ENCODE data around the gene TSPAN18. TPM values are rescaled to one million over a fixed set of nuclear protein-coding genes. Genes with fewer than 3 reads are reported as not detected.

Gene TSPAN18
- total RNA-seq, 1 donor from 2014 or later = 52.8 TPM

GRCh38 chr11:44854086-44854485 lies 127.3 kb downstream of the TSPAN18 start:
- TF ChIP-seq CTCF (conservative IDR thresholded peaks at IDR 0.05) = no peak
- no peaks in the 10 kb centered on the region for H3K27me3 Mint-ChIP-seq
- H3K9me3 Mint-ChIP-seq = no peaks in the 10 kb centered on the region
- H3K4me1 Mint-ChIP-seq (ENCODE audit: unreplicated experiment) = peaks cover 47% of the 10 kb centered on the region
- H3K27ac Mint-ChIP-seq = peak overlapping the region; percentile 58
- no peaks in the 10 kb centered on the region for H3K36me3 Mint-ChIP-seq
- no peak overlapping the region for H3K4me3 Mint-ChIP-seq
- DNase-seq (ENCODE audit: extremely low spot score, unreplicated experiment) = no peak

DNA sequence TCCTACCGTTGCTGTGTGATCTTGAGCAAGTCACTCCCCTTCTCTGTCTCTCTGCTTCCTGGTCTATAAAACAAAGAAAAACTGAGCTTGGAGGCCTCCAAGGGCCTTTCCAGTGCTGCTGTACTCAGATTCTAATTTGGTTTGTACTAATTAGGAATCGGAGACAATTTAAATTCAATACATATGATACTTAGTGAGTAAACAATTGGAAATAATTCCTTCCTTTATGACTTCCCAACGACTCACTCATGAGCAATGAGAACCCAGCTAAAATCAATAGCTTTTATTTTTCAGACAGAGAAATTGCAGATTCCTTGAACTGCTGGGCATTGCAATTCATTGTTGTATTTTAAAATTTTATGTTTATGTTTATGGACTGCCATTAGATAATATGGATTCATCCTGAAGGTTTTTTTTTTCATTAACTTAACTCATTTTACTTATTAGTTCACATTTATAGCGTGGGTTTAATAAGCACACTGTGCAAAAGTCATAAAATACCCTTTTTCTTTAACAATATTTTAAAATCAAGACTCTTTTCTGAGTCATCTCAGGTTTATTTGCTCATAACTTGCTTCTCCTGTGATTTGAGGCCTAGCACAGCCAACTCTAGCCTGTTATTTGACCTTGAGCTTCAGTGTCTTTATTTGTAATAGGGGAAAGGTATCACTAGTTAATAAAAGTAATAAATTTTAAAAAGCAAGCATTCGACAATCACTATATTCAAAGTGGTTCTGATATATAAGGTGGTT lies 128.2 kb downstream of the TSPAN18 start:
- Mint-ChIP-seq H3K4me1 (ENCODE audit: unreplicated experiment) (peaks cover 47% of the 10 kb centered on the region), H3K4me3 (no peak overlapping the region), H3K27ac (peak overlapping the region; percentile 58), H3K27me3 (no peaks in the 10 kb centered on the region), H3K36me3 (no peaks in the 10 kb centered on the region), H3K9me3 (no peaks in the 10 kb centered on the region)
- DNase-seq (ENCODE audit: extremely low spot score, unreplicated experiment) = no peak
- TF ChIP-seq CTCF (conservative IDR thresholded peaks at IDR 0.05) = no peak

GRCh38 chr11:44855493-44855849 lies 128.7 kb downstream of the TSPAN18 start:
- Mint-ChIP-seq H3K9me3 (no peaks in the 10 kb centered on the region), H3K36me3 (peaks cover 3% of the 10 kb centered on the region), H3K27me3 (no peaks in the 10 kb centered on the region), H3K27ac (no peak overlapping the region), H3K4me1 (ENCODE audit: unreplicated experiment) (peaks cover 47% of the 10 kb centered on the region), H3K4me3 (no peak overlapping the region)
- no peak for TF ChIP-seq CTCF (conservative IDR thresholded peaks at IDR 0.05)
- DNase-seq (ENCODE audit: extremely low spot score, unreplicated experiment) = no peak

GRCh38 chr11:44857490-44858090 lies 130.8 kb downstream of the TSPAN18 start:
- Mint-ChIP-seq H3K27ac (peak overlapping the region; percentile 31), H3K36me3 (peaks cover 4% of the 10 kb centered on the region), H3K27me3 (no peaks in the 10 kb centered on the region), H3K9me3 (no peaks in the 10 kb centered on the region), H3K4me1 (ENCODE audit: unreplicated experiment) (peaks cover 48% of the 10 kb centered on the region), H3K4me3 (no peak overlapping the region)
- no peak for DNase-seq (ENCODE audit: extremely low spot score, unreplicated experiment)
- no peak for TF ChIP-seq CTCF (conservative IDR thresholded peaks at IDR 0.05)

DNA sequence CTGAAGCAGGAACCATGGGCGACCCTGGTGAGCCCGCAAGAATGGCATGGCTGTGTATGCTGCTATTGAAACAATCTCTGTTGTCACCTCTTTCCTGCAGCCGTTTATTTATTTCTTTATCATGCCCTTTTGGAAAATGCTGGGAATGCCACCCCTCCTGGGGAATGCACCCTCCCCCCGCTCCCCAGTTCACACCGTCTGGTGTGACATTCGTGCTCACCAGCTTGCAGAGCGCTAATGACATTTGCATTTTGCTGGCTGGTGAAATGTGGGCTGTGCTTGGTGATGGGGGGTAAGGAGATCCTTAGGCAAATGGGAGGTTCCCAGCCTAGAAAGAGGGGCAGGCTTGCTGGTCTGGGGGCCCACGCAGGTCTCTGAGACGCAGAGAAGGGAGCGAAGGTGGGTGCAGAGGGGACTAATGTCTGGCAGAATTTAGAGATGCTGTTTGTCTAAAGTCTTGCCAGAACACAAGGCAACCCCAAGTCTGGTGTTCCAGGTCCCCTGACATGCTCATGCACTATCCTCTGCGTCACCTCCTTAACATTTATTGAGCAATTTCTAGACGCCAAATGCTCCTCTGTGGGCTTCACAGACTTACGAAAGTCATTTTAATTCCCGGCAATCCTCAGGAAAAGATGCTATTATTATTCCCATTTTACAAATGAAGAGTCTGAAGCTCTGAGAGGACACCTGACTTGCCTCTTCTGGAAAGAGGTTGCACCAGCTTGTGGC lies 132.2 kb downstream of the TSPAN18 start:
- H3K4me1 Mint-ChIP-seq (ENCODE audit: unreplicated experiment) = peaks cover 52% of the 10 kb centered on the region
- H3K4me3 Mint-ChIP-seq = no peak overlapping the region
- H3K27ac Mint-ChIP-seq = no peak overlapping the region
- TF ChIP-seq CTCF (conservative IDR thresholded peaks at IDR 0.05) = no peak
- H3K27me3 Mint-ChIP-seq = no peaks in the 10 kb centered on the region
- no peak for DNase-seq (ENCODE audit: extremely low spot score, unreplicated experiment)
- no peaks in the 10 kb centered on the region for H3K9me3 Mint-ChIP-seq
- peaks cover 8% of the 10 kb centered on the region for H3K36me3 Mint-ChIP-seq

Measured in type B pancreatic cell (in vitro differentiated cells).